GM23338 (cell line): Measurements from ENCODE around the gene CHAT.

ENCODE experiments used
- ETS1 ChIP-seq: IDR thresholded peaks from 2 replicates; pipeline ENCODE4 v1.6.1; 2016; ENCODE audit warnings: antibody characterized with exemption
- EZH2 ChIP-seq: fragments of 200-600 bp; sonication (generic); IDR thresholded peaks from one replicate; pipeline ENCODE4 v1.8.0; 2017; ENCODE audit warnings: antibody characterized with exemption, mild to moderate bottlenecking, low read depth; ENCODE audit not compliant: unreplicated experiment
- EZH2phosphoT487 ChIP-seq: fragments of 200-600 bp; sonication (generic); IDR thresholded peaks from one replicate; pipeline ENCODE4 v1.8.1; 2018; ENCODE audit warnings: antibody characterized with exemption; ENCODE audit not compliant: unreplicated experiment
- POLR2AphosphoS5 ChIP-seq: IDR thresholded peaks from 2 replicates; pipeline ENCODE4 v1.6.1; 2016; ENCODE audit warnings: antibody characterized with exemption, low read depth
- REST ChIP-seq: IDR thresholded peaks from one replicate; pipeline ENCODE4 v1.6.1; 2018; ENCODE audit warnings: antibody characterized with exemption; ENCODE audit not compliant: unreplicated experiment
- STAT1 ChIP-seq: IDR thresholded peaks from one replicate; pipeline ENCODE4 v1.6.1; 2016; ENCODE audit warnings: antibody characterized with exemption; ENCODE audit not compliant: unreplicated experiment
- ZNF331 ChIP-seq: fragments of 250-450 bp; sonication (Bioruptor Pico); IDR thresholded peaks from 2 replicates; pipeline ENCODE4 v1.5.0; 2020; ENCODE audit warnings: low read depth, mild to moderate bottlenecking, moderate library complexity
- TF ChIP-seq, protein P1 (sequence below), 2 experiments: fragments of 200-600 bp in 1 of 2; sonication (generic) in 1 of 2; conservative IDR thresholded peaks; 2 replicates each; pipeline versions ENCODE4 v1.5.1 to v1.6.1; 2016 to 2017; ENCODE audit warnings: antibody characterized with exemption in 2 of 2, low read depth in 2 of 2, mild to moderate bottlenecking in 2 of 2, moderate library complexity in 1 of 2

DNA sequence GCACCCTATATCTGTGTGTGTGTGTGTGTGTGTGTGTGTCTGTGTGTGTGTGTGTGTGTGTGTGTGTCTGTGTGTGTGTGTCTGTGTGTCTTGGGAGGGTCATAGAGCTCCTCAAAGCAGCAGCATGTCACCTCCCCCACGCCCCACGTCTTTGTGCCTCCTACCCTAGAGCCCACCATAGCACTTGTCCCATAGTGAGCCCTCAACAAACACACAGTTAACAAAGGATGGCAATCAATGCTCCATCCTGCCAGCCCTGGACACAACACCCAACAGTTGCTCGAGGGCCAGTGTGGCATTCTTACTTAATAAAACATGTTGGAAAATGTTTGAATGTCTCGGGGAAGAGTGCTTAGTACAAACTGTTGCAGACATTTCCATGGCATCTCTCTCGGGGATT, 96.1 kb downstream of the CHAT start:
- no peak for TF ChIP-seq REST
- TF ChIP-seq, protein P1, sequence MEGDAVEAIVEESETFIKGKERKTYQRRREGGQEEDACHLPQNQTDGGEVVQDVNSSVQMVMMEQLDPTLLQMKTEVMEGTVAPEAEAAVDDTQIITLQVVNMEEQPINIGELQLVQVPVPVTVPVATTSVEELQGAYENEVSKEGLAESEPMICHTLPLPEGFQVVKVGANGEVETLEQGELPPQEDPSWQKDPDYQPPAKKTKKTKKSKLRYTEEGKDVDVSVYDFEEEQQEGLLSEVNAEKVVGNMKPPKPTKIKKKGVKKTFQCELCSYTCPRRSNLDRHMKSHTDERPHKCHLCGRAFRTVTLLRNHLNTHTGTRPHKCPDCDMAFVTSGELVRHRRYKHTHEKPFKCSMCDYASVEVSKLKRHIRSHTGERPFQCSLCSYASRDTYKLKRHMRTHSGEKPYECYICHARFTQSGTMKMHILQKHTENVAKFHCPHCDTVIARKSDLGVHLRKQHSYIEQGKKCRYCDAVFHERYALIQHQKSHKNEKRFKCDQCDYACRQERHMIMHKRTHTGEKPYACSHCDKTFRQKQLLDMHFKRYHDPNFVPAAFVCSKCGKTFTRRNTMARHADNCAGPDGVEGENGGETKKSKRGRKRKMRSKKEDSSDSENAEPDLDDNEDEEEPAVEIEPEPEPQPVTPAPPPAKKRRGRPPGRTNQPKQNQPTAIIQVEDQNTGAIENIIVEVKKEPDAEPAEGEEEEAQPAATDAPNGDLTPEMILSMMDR (conservative IDR thresholded peaks at IDR 0.05; ENCODE audit: low read depth in 2 of 2), result no peak
- TF ChIP-seq EZH2phosphoT487, result no peak
- TF ChIP-seq STAT1, result no peak
- no peak for TF ChIP-seq EZH2
- TF ChIP-seq POLR2AphosphoS5, result no peak
- TF ChIP-seq ETS1, result no peak
- TF ChIP-seq ZNF331 (CRISPR knock-in tag), result no peak
